Psoas muscle (tissue), 8 donors: ENCODE measurements around the gene HADHA. TPM values are rescaled to one million over a fixed set of nuclear protein-coding genes. Genes with fewer than 3 reads are reported as not detected.

Experiments used
- ATAC-seq, 4 donors: fragments of 200-7000 bp; cut with Tn5 transposase; one replicate each; pipeline ENCODE4 v1.9.1; 2020; ENCODE audit warnings: moderate library complexity in 3 of 4, mild to moderate bottlenecking in 2 of 4
- DNase-seq, 2 donors: peaks; one replicate each; pipeline ENCODE4 v3.0.0-alpha.2; 2020
- H3K27ac ChIP-seq: fragments of 200-600 bp; one replicate; pipeline ENCODE4 v1.8.0; 2022
- H3K27me3 ChIP-seq, 3 donors: fragments of 200-600 bp in 1 of 3; one replicate each; pipeline versions ENCODE4 v1.6.1 to v1.8.0; 2013 to 2022; ENCODE audit warnings: low read length in 2 of 3, mild to moderate bottlenecking in 2 of 3, moderate library complexity in 1 of 3; ENCODE audit not compliant: insufficient read depth in 3 of 3
- H3K36me3 ChIP-seq, 2 donors: fragments of 200-600 bp in 1 of 2; one replicate each; pipeline versions ENCODE4 v1.6.1 to v1.8.0; 2013 to 2022; ENCODE audit warnings: low read depth in 1 of 2, mild to moderate bottlenecking in 1 of 2, moderate library complexity in 1 of 2; ENCODE audit not compliant: insufficient read depth in 1 of 2
- H3K4me1 ChIP-seq: fragments of 200-600 bp; one replicate; pipeline ENCODE4 v1.8.0; 2022
- H3K4me3 ChIP-seq: fragments of 200-600 bp; one replicate; pipeline ENCODE4 v1.8.0; 2022; ENCODE audit warnings: mild to moderate bottlenecking
- H3K9me3 ChIP-seq: fragments of 200-600 bp; one replicate; pipeline ENCODE4 v1.8.0; 2022
- CTCF ChIP-seq: fragments of 200-600 bp; IDR thresholded peaks from one replicate; pipeline ENCODE4 v1.8.0; 2022; ENCODE audit warnings: antibody characterized with exemption
- WGBS, 3 donors: extraction: QIAGEN DNeasy Blood & Tissue Kit; methylation state at CpG; one replicate each; pipeline versions ENCODE4 v1.1.6 to v1.1.7; 2013; 5-methylcytosine and 5-hydroxymethylcytosine counted together
- intact Hi-C, 2 donors: fragments of 100-400 bp; cut with DNase I; formaldehyde crosslinking; loops; one replicate each; pipeline versions ENCODE4 v1.11.0 to v1.14.2; 2022
- polyA plus RNA-seq, 3 donors: library from polyadenylated mRNA; stranded (reverse); fragments of 200-250 nt; gene quantifications; one replicate each; pipeline ENCODE4 v1.2.3, GENCODE V29; 2013
- total RNA-seq, 4 donors: library from RNA; stranded (reverse); fragmentation: NEBNext Ultra II Directional in 2 of 4; extraction: Animal tissue kit (Norgen Biotek cat#: 25700) in 2 of 4; gene quantifications; one replicate each; pipeline versions ENCODE4 v1.2.1 to v1.2.4, GENCODE V29; 2021 to 2023
- donor health status: healthy with polysubstance abuse.
- donor health status: DM: no; HTN: no; CAD: no; lungs with moderate emphysema.
- donor health status: Bipolar disorder and iron deficiency.
- donor health status: healthy.
- donor health status: DM: yes; HTN: yes; CAD: no.
- donor health status: DM: no; HTN: no; CAD: no.
- donor health status: DM: no; HTN: no; CAD: no.
- donor health status: DM: yes; HTN: yes; CAD: no.

HADHA gene
- total and polyA plus RNA-seq, 7 donors, result 195 to 617 (median 350) TPM

GRCh38 chr2:26276484-26277227, 32.2 kb upstream of the HADHA start:
- peaks cover 33% of the 10 kb centered on the region for H3K4me1 ChIP-seq
- H3K36me3 ChIP-seq, result peaks cover 9 to 74% of the 10 kb centered on the region in 2 donors
- no peak overlapping the region for H3K27ac ChIP-seq
- TF ChIP-seq CTCF, result no peak
- DNase-seq (no peak), ATAC-seq (no peak)
- no peaks in the 10 kb centered on the region for H3K27me3 ChIP-seq
- no peak overlapping the region for H3K4me3 ChIP-seq
- H3K9me3 ChIP-seq, result no peaks in the 10 kb centered on the region
- intact Hi-C loops, result loop anchor here in 1 of 2 donors (5.0 kb wide), 1 partner anchor 34 kb away; the partner anchor contains the start of genes HADHA and HADHB
- WGBS, 3 donors, result 83 to 84% (median 83%) methylated on average over 4 of the region's 4 CpGs

- peak; percentile 89 to 90 (median 90) for ATAC-seq
- peak overlapping the region; percentile 5 for H3K4me3 ChIP-seq
- intact Hi-C loops, result no loop called here
- TF ChIP-seq CTCF, result no peak
- peaks cover 33% of the 10 kb centered on the region for H3K4me1 ChIP-seq
- DNase-seq, result peak in 1 of 2 donors; percentile 31
- no peaks in the 10 kb centered on the region for H3K9me3 ChIP-seq
- H3K27me3 ChIP-seq, result no peaks in the 10 kb centered on the region
- whole genome bisulfite sequencing, 3 donors, result 8 to 11% (median 10%) methylated on average over 5 of the region's 5 CpGs
- peaks cover 0 to 62% of the 10 kb centered on the region in 2 donors for H3K36me3 ChIP-seq
- H3K27ac ChIP-seq, result peak overlapping the region; percentile 76
These were observed 29.7 kb upstream of the HADHA start for GRCh38 chr2:26274058-26274613.

- 24 to 35% (median 28%) methylated on average over 2 of the region's 2 CpGs for WGBS, 3 donors
- Histone ChIP-seq H3K27ac (peak overlapping the region; percentile 76), H3K4me3 (peak overlapping the region; percentile 5), H3K36me3 (peaks cover 0 to 59% of the 10 kb centered on the region in 2 donors), H3K4me1 (peaks cover 33% of the 10 kb centered on the region), H3K27me3 (no peaks in the 10 kb centered on the region), H3K9me3 (no peaks in the 10 kb centered on the region)
- DNase-seq (no peak), ATAC-seq (peak in 2 of 4 donors; percentile 13 to 23)
- intact Hi-C loops, result no loop called here
- TF ChIP-seq CTCF, result no peak
These were observed 29.1 kb upstream of the HADHA start for GRCh38 chr2:26273501-26273900.

GRCh38 chr2:26270373-26270772, 25.9 kb upstream of the HADHA start:
- no peaks in the 10 kb centered on the region for H3K27me3 ChIP-seq
- intact Hi-C loops, result no loop called here
- peaks cover 30% of the 10 kb centered on the region for H3K4me1 ChIP-seq
- TF ChIP-seq CTCF, result no peak
- DNase-seq (no peak), ATAC-seq (no peak)
- H3K27ac ChIP-seq, result peak overlapping the region; percentile 7
- no peak overlapping the region for H3K4me3 ChIP-seq
- H3K36me3 ChIP-seq, result peaks cover 7 to 60% of the 10 kb centered on the region in 2 donors
- H3K9me3 ChIP-seq, result no peaks in the 10 kb centered on the region
